Activated CD4-positive, CD25-positive, alpha-beta regulatory T cell treated with anti-CD3 and anti-CD28 coated beads, Interleukin-2, amount 50 U/mL, for 72 hours (primary cell): Measurements from ENCODE around the gene ACOT7.
"Not testable (repeated sequence)": the region's sequence is repeated elsewhere in the genome, so short reads cannot be mapped to it uniquely, and the experiment has no call there.

Source experiments
- DNase-seq: peaks from one replicate; pipeline ENCODE4 v3.0.0; 2021

ACOT7 gene

GRCh38 chr1:6395781-6396244 is 2.2 kb upstream of the ACOT7 start:
- not testable (repeated sequence) for DNase-seq

- DNase-seq = not testable (repeated sequence)
Measured at GRCh38 chr1:6395130-6395529, 1.6 kb upstream of the ACOT7 start.

- no peak for DNase-seq
Measured at GRCh38 chr1:6392809-6393399, 663 bp downstream of the ACOT7 start.

- DNase-seq = no peak
Measured at GRCh38 chr1:6391951-6392808, 1.4 kb downstream of the ACOT7 start.

- no peak for DNase-seq
Measured at GRCh38 chr1:6389971-6390370, 3.6 kb downstream of the ACOT7 start.

GRCh38 chr1:6386371-6386949 is 7.1 kb downstream of the ACOT7 start:
- no peak for DNase-seq

- no peak for DNase-seq
Measured at GRCh38 chr1:6385488-6386191, 7.9 kb downstream of the ACOT7 start.

GRCh38 chr1:6384962-6385361 is 8.6 kb downstream of the ACOT7 start:
- no peak for DNase-seq

- no peak for DNase-seq
Measured at GRCh38 chr1:6384135-6384534, 9.4 kb downstream of the ACOT7 start.

GRCh38 chr1:6380037-6380436 is 13.5 kb downstream of the ACOT7 start:
- DNase-seq = no peak

- no peak for DNase-seq
Measured at GRCh38 chr1:6378096-6378746, 15.3 kb downstream of the ACOT7 start.

GRCh38 chr1:6373961-6374720 is 19.4 kb downstream of the ACOT7 start:
- DNase-seq = no peak

- not testable (repeated sequence) for DNase-seq
Measured at GRCh38 chr1:6372236-6372635, 21.3 kb downstream of the ACOT7 start.

- no peak for DNase-seq
Measured at GRCh38 chr1:6370006-6370405, 23.6 kb downstream of the ACOT7 start.

- DNase-seq = no peak
Measured at GRCh38 chr1:6367381-6368012, 26.1 kb downstream of the ACOT7 start.

- DNase-seq = no peak
Measured at GRCh38 chr1:6365047-6365446, 28.5 kb downstream of the ACOT7 start.

GRCh38 chr1:6363085-6363884 is 30.3 kb downstream of the ACOT7 start:
- not testable (repeated sequence) for DNase-seq

- no peak for DNase-seq
Measured at GRCh38 chr1:6361124-6361775, 32.3 kb downstream of the ACOT7 start.

GRCh38 chr1:6360517-6361070 is 33.0 kb downstream of the ACOT7 start:
- DNase-seq = no peak

GRCh38 chr1:6360117-6360496 is 33.5 kb downstream of the ACOT7 start:
- DNase-seq = no peak
